Testis (tissue), 3 donors: ENCODE measurements around the gene SEMA4B. TPM values are rescaled to one million over a fixed set of nuclear protein-coding genes. Genes with fewer than 3 reads are reported as not detected.

Experiments used
- DNase-seq: peaks from one replicate; pipeline ENCODE4 v3.0.0-alpha.2; 2019
- H3K27ac ChIP-seq, 2 donors: fragments of 200-600 bp; sonication (generic); one replicate each; pipeline ENCODE4 v1.5.1; 2019
- H3K27me3 ChIP-seq: fragments of 200-600 bp; sonication (generic); one replicate; pipeline ENCODE4 v1.5.1; 2019
- H3K36me3 ChIP-seq: fragments of 200-600 bp; sonication (generic); one replicate; pipeline ENCODE4 v1.5.1; 2017; ENCODE audit warnings: low read depth; ENCODE audit errors: missing control alignments
- H3K4me1 ChIP-seq: fragments of 200-600 bp; sonication (generic); one replicate; pipeline ENCODE4 v1.5.1; 2019
- H3K4me3 ChIP-seq, 2 donors: fragments of 200-600 bp; sonication (generic); one replicate each; pipeline ENCODE4 v1.5.1; 2017 to 2019
- H3K9me3 ChIP-seq: fragments of 200-600 bp; sonication (generic); one replicate; pipeline ENCODE4 v1.5.1; 2017
- POLR2A ChIP-seq: fragments of 450-650 bp; IDR thresholded peaks from one replicate; pipeline ENCODE4 v1.6.1; 2017; ENCODE audit warnings: antibody characterized with exemption, mild to moderate bottlenecking, moderate library complexity
- WGBS, 2 donors: methylation state at CpG; one replicate each; pipeline ENCODE4 v1.1.5; 2018; 5-methylcytosine and 5-hydroxymethylcytosine counted together
- intact Hi-C: fragments of 100-400 bp; cut with DNase I; formaldehyde crosslinking; loops from one replicate; pipeline ENCODE4 v1.15.1; 2023; ENCODE audit warnings: low total_unique reads
- polyA plus RNA-seq: library from polyadenylated mRNA; stranded (reverse); fragments of 350-450 nt; fragmentation: Illumina TruSeq; extraction: RNeasy Lipid Tissue Mini Kit (QIAGEN cat#74804); gene quantifications from one replicate; pipeline ENCODE4 v1.2.3, GENCODE V29; 2014; ENCODE audit warnings: low read depth, low replicate concordance; ENCODE audit not compliant: insufficient read depth
- total RNA-seq, 2 donors: library from RNA; depleted of rRNA; stranded (reverse); fragments of >200 nt; gene quantifications; one replicate each; pipeline ENCODE4 v1.2.3, GENCODE V29; 2016
- TF ChIP-seq, protein P1 (sequence below), 3 experiments: fragments of 450-650 bp in 2 of 3; fragments of 200-600 bp in 1 of 3; sonication (generic) in 1 of 3; IDR thresholded peaks; one replicate each; pipeline ENCODE4 v1.5.1; 2016 to 2019; ENCODE audit warnings: antibody characterized with exemption in 3 of 3, mild to moderate bottlenecking in 2 of 3, moderate library complexity in 1 of 3

SEMA4B gene
- total and polyA plus RNA-seq, 3 donors from 2014 or later = 22.2 to 78.3 (median 59.4) TPM

DNA sequence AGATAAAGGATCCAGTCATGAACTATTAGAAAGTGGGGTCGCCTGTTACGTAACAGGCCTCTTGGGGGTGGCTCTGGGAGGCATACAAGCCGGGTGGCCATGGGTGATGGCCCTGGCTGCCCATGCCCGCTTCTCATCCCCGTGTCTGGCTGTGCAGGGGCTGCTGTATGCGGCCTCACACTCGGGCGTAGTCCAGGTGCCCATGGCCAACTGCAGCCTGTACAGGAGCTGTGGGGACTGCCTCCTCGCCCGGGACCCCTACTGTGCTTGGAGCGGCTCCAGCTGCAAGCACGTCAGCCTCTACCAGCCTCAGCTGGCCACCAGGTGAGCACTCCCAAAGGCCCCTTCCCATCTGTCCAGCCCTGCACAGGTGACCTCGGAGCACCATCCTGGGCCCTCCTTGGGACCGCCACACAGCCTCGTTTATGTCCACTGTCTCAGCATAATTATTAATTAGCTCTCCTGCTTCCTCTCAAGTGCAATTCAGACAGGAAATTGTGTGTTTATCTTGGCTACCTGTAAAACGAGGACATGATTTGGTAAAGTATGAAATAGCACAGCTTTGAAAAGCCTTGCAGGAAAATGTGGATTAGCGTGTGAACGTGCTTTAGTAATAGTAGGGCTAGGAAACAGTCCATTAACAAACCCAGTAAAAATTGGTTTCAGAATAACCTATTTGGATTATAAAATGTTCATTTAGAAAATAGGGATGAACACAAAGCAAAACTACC is 24.5 kb downstream of the SEMA4B start:
- Histone ChIP-seq H3K27me3 (no peaks in the 10 kb centered on the region), H3K36me3 (no peaks in the 10 kb centered on the region), H3K9me3 (no peaks in the 10 kb centered on the region), H3K4me3 (no peak overlapping the region), H3K27ac (no peak overlapping the region), H3K4me1 (peaks cover 6% of the 10 kb centered on the region)
- 84 to 87% methylated on average over 10 to 18 of the region's 18 CpGs for WGBS, 2 donors
- intact Hi-C loops = no loop called here
- DNase-seq = no peak
- TF ChIP-seq, protein P1, sequence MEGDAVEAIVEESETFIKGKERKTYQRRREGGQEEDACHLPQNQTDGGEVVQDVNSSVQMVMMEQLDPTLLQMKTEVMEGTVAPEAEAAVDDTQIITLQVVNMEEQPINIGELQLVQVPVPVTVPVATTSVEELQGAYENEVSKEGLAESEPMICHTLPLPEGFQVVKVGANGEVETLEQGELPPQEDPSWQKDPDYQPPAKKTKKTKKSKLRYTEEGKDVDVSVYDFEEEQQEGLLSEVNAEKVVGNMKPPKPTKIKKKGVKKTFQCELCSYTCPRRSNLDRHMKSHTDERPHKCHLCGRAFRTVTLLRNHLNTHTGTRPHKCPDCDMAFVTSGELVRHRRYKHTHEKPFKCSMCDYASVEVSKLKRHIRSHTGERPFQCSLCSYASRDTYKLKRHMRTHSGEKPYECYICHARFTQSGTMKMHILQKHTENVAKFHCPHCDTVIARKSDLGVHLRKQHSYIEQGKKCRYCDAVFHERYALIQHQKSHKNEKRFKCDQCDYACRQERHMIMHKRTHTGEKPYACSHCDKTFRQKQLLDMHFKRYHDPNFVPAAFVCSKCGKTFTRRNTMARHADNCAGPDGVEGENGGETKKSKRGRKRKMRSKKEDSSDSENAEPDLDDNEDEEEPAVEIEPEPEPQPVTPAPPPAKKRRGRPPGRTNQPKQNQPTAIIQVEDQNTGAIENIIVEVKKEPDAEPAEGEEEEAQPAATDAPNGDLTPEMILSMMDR (IDR thresholded peaks at IDR 0.05) = no peak
- no peak for TF ChIP-seq POLR2A

DNA sequence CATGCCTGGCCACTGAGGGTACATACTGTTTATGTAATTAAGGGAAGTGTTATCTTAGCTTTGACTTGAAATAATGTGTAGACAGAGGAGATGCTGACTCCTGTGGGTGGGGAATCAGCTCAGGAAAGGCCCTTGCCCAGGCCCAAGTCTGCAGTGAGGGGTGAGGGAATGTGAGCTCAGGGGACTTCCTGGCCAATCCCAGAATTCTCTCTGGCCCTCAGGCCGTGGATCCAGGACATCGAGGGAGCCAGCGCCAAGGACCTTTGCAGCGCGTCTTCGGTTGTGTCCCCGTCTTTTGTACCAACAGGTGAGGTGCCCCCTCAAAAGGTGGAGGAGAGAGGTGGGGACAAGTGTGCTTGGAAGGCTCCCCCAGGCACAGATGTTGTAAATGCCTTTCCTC is 26.2 kb downstream of the SEMA4B start:
- intact Hi-C loops = no loop called here
- 93% methylated on average over 3 to 7 of the region's 7 CpGs for WGBS, 2 donors
- Histone ChIP-seq H3K27me3 (no peaks in the 10 kb centered on the region), H3K4me3 (no peak overlapping the region), H3K36me3 (no peaks in the 10 kb centered on the region), H3K27ac (no peak overlapping the region), H3K9me3 (no peaks in the 10 kb centered on the region), H3K4me1 (peaks cover 7% of the 10 kb centered on the region)
- no peak for TF ChIP-seq POLR2A
- TF ChIP-seq, protein P1 (IDR thresholded peaks at IDR 0.05) = no peak
- no peak for DNase-seq

DNA sequence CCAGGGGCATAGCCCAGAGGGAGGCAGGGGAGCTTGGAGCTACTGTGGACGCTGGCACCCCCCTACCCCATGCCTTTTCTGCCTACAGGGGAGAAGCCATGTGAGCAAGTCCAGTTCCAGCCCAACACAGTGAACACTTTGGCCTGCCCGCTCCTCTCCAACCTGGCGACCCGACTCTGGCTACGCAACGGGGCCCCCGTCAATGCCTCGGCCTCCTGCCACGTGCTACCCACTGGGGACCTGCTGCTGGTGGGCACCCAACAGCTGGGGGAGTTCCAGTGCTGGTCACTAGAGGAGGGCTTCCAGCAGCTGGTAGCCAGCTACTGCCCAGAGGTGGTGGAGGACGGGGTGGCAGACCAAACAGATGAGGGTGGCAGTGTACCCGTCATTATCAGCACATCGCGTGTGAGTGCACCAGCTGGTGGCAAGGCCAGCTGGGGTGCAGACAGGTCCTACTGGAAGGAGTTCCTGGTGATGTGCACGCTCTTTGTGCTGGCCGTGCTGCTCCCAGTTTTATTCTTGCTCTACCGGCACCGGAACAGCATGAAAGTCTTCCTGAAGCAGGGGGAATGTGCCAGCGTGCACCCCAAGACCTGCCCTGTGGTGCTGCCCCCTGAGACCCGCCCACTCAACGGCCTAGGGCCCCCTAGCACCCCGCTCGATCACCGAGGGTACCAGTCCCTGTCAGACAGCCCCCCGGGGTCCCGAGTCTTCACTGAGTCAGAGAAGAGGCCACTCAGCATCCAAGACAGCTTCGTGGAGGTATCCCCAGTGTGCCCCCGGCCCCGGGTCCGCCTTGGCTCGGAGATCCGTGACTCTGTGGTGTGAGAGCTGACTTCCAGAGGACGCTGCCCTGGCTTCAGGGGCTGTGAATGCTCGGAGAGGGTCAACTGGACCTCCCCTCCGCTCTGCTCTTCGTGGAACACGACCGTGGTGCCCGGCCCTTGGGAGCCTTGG is 27.0 kb downstream of the SEMA4B start:
- H3K27me3 ChIP-seq = no peaks in the 10 kb centered on the region
- H3K4me1 ChIP-seq = peaks cover 14% of the 10 kb centered on the region
- TF ChIP-seq, protein P1 (IDR thresholded peaks at IDR 0.05) = no peak
- TF ChIP-seq POLR2A = no peak
- H3K27ac ChIP-seq = no peak overlapping the region
- H3K4me3 ChIP-seq = no peak overlapping the region
- no peaks in the 10 kb centered on the region for H3K36me3 ChIP-seq
- intact Hi-C loops = no loop called here
- DNase-seq = no peak
- WGBS, 2 donors = 93% methylated on average over 18 to 38 of the region's 38 CpGs
- H3K9me3 ChIP-seq = no peaks in the 10 kb centered on the region

DNA sequence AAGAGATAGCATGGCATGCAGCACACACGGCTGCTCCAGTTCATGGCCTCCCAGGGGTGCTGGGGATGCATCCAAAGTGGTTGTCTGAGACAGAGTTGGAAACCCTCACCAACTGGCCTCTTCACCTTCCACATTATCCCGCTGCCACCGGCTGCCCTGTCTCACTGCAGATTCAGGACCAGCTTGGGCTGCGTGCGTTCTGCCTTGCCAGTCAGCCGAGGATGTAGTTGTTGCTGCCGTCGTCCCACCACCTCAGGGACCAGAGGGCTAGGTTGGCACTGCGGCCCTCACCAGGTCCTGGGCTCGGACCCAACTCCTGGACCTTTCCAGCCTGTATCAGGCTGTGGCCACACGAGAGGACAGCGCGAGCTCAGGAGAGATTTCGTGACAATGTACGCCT is 27.8 kb downstream of the SEMA4B start:
- Histone ChIP-seq H3K27ac (no peak overlapping the region), H3K4me1 (peaks cover 14% of the 10 kb centered on the region)
- 72 to 87% methylated on average over 9 to 15 of the region's 15 CpGs for WGBS, 2 donors

More for the DNA sequence above, 27.8 kb downstream of the SEMA4B start:
- no peaks in the 10 kb centered on the region for H3K36me3 ChIP-seq
- intact Hi-C loops = no loop called here
- no peak for DNase-seq
- H3K27me3 ChIP-seq = no peaks in the 10 kb centered on the region
- H3K4me3 ChIP-seq = no peak overlapping the region
- no peak for TF ChIP-seq POLR2A
- TF ChIP-seq, protein P1 (IDR thresholded peaks at IDR 0.05) = no peak
- H3K9me3 ChIP-seq = no peaks in the 10 kb centered on the region
